Heart left ventricle (tissue), 16 donors: ENCODE data around the gene GRIN1. TPM values are rescaled to one million over a fixed set of nuclear protein-coding genes. Genes with fewer than 3 reads are reported as not detected.

ENCODE experiments used
- ATAC-seq, 4 donors: fragments of 200-7000 bp; cut with Tn5 transposase; one replicate each; pipeline ENCODE4 v1.9.1; 2020 to 2022; ENCODE audit warnings: moderate library complexity in 4 of 4, mild to moderate bottlenecking in 3 of 4, moderate number of reproducible peaks in 1 of 4
- DNase-seq, 5 donors: peaks; one replicate each; pipeline ENCODE4 v3.0.0-alpha.2; 2020
- H3K27ac ChIP-seq, 12 donors: fragments of 200-600 bp; sonication (generic) in 4 of 12; one replicate each; pipeline versions ENCODE4 v1.5.0 to v1.8.0; 2016 to 2022; ENCODE audit warnings: mild to moderate bottlenecking in 2 of 12
- H3K27me3 ChIP-seq, 9 donors: fragments of 200-600 bp; sonication (generic) in 2 of 9; one replicate each; pipeline versions ENCODE4 v1.5.1 to v1.8.0; 2016 to 2022; ENCODE audit warnings: mild to moderate bottlenecking in 3 of 9
- H3K36me3 ChIP-seq, 9 donors: fragments of 200-600 bp; sonication (generic) in 2 of 9; one replicate each; pipeline versions ENCODE4 v1.5.0 to v1.8.0; 2018 to 2022; ENCODE audit warnings: mild to moderate bottlenecking in 2 of 9
- H3K4me1 ChIP-seq, 12 donors: fragments of 200-600 bp; sonication (generic) in 4 of 12; one replicate each; pipeline versions ENCODE4 v1.5.0 to v1.8.0; 2016 to 2022; ENCODE audit warnings: mild to moderate bottlenecking in 3 of 12
- H3K4me3 ChIP-seq, 12 donors: fragments of 200-600 bp; sonication (generic) in 4 of 12; one replicate each; pipeline versions ENCODE4 v1.5.0 to v1.8.0; 2017 to 2022; ENCODE audit warnings: mild to moderate bottlenecking in 9 of 12, moderate library complexity in 4 of 12
- H3K9me3 ChIP-seq, 12 donors: fragments of 200-600 bp; sonication (generic) in 4 of 12; one replicate each; pipeline versions ENCODE4 v1.5.0 to v1.8.0; 2016 to 2022; ENCODE audit warnings: mild to moderate bottlenecking in 1 of 12
- CTCF ChIP-seq, 12 donors: fragments of 200-600 bp; sonication (generic) in 4 of 12; IDR thresholded peaks; one replicate each; pipeline versions ENCODE4 v1.5.0 to v1.8.0; 2018 to 2022; ENCODE audit warnings: antibody characterized with exemption in 12 of 12, mild to moderate bottlenecking in 5 of 12
- POLR2A ChIP-seq, 2 donors: fragments of 450-650 bp; IDR thresholded peaks; one replicate each; pipeline ENCODE4 v1.6.1; 2017; ENCODE audit warnings: antibody characterized with exemption in 2 of 2, mild to moderate bottlenecking in 2 of 2, moderate library complexity in 2 of 2
- WGBS, 4 donors: extraction: QIAGEN DNeasy Blood & Tissue Kit in 2 of 4; methylation state at CpG; one replicate each; pipeline versions ENCODE4 v1.1.5 to v1.1.7; 2013 to 2018; 5-methylcytosine and 5-hydroxymethylcytosine counted together
- intact Hi-C, 10 donors: fragments of 100-400 bp; cut with DNase I; formaldehyde crosslinking; loops; one replicate each; pipeline versions ENCODE4 v1.11.1 to v1.14.2; 2022
- long read RNA-seq, 3 donors: library from polyadenylated mRNA; unstranded; transcript quantifications; one replicate each; pipeline ENCODE4 v2.0.0, GENCODE V29; 2020 to 2021
- polyA plus RNA-seq, 2 donors: library from polyadenylated mRNA; stranded (reverse); fragments of 200-250 nt; gene quantifications; one replicate each; pipeline ENCODE4 v1.2.3, GENCODE V29; 2013
- total RNA-seq, 9 donors: library from RNA; depleted of rRNA in 2 of 9; stranded (reverse); fragments of >200 nt in 2 of 9; fragmentation: NEBNext Ultra II Directional in 3 of 9; extraction: Animal tissue kit (Norgen Biotek cat#: 25700) in 3 of 9; gene quantifications; one replicate each; pipeline versions ENCODE4 v1.1.0 to v1.2.4, GENCODE V29; 2016 to 2023
- donor health status: ischemic (EF 13 %, LVEDD 7.1; RV severe dilation, severe dysfunction).
- donor health status: healthy with polysubstance abuse.
- donor health status: DM: no; HTN: yes; CAD: no.
- donor health status: DM: no; HTN: no; CAD: no.
- donor health status: ischemic (EF 25% LVEDD 6.9; RV normal size, moderate dysfunction).
- donor health status: ischemic (EF 25% LVEDD 5.7; RV mildly dilated, moderate dysfunction).
- donor health status: healthy.
- donor health status: DM: yes; HTN: yes; CAD: no.
- donor health status: ischemic (EF 35%, LVEDD 5.7; RV mildly dilated, moderate dysfunction).
- donor health status: nonischemic (EF 11% LVEDD 7.7; RV severe dilation, severe dysfunction).
- donor health status: DM: yes; HTN: yes; CAD: no.
- donor health status: PGD.
- donor health status: ischemic (EF 29% LVEDD 5.4; RV normal size, mild dysfunction).
- donor health status: nonischemic (EF 23%, LVEDD 6.1; RV moderate dilation, normal function).

Gene GRIN1
- not detected for total RNA-seq
- under 1 TPM in 1 of 2 donors, not detected in 1; 0.10 TPM for polyA plus RNA-seq
- long read RNA-seq, donor 1, result 0 reads
- long read RNA-seq, donor 2, result 0 reads
- long read RNA-seq, donor 3, result 0 reads

DNA sequence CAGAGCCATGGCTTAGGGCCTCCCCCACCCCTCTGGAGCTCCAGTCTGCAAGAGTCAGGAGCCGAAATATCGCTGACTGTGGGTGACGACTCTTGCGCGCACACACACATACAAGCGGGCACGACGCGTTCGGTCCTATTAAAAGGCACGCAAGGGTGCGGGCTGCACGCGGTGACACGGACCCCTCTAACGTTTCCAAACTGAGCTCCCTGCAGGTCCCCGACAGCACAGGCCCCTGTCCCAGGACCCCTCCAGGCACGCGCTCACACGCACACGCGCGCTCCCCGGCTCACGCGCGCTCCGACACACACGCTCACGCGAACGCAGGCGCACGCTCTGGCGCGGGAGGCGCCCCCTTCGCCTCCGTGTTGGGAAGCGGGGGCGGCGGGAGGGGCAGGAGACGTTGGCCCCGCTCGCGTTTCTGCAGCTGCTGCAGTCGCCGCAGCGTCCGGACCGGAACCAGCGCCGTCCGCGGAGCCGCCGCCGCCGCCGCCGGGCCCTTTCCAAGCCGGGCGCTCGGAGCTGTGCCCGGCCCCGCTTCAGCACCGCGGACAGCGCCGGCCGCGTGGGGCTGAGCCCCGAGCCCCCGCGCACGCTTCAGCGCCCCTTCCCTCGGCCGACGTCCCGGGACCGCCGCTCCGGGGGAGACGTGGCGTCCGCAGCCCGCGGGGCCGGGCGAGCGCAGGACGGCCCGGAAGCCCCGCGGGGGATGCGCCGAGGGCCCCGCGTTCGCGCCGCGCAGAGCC, at the start of gene GRIN1:
TSS of gene GRIN1 (plus strand) at position 433 of the 746 bp plus-strand sequence. CDS start 333 bp downstream, outside the sequence.
- H3K36me3 ChIP-seq, result no peaks in the 10 kb centered on the region
- ATAC-seq, result peak in 3 of 4 donors; percentile 54 to 84 (median 71)
- intact Hi-C loops, result loop anchor here in 1 of 10 donors (5.0 kb wide), 1 partner anchor 48 kb away; the partner anchor contains the start of genes ANAPC2 and SSNA1
- 6 to 11% (median 7%) methylated on average over 21 to 104 of the region's 104 CpGs for WGBS, 4 donors
- H3K9me3 ChIP-seq, result no peaks in the 10 kb centered on the region
- H3K4me3 ChIP-seq, result peak within 1 kb of the TSS in 6 of 12 donors; percentile 8 to 37 (median 24)
- no peak within 1 kb of the TSS for H3K27ac ChIP-seq
- no peak for DNase-seq
- peaks cover 0 to 14% (median 1%) of the 10 kb centered on the region in 12 donors for H3K4me1 ChIP-seq
- peaks cover 25 to 96% (median 75%) of the 10 kb centered on the region in 9 donors for H3K27me3 ChIP-seq
- TF ChIP-seq POLR2A (IDR thresholded peaks at IDR 0.05), result no peak
- TF ChIP-seq CTCF (IDR thresholded peaks at IDR 0.05), result no peak

DNA sequence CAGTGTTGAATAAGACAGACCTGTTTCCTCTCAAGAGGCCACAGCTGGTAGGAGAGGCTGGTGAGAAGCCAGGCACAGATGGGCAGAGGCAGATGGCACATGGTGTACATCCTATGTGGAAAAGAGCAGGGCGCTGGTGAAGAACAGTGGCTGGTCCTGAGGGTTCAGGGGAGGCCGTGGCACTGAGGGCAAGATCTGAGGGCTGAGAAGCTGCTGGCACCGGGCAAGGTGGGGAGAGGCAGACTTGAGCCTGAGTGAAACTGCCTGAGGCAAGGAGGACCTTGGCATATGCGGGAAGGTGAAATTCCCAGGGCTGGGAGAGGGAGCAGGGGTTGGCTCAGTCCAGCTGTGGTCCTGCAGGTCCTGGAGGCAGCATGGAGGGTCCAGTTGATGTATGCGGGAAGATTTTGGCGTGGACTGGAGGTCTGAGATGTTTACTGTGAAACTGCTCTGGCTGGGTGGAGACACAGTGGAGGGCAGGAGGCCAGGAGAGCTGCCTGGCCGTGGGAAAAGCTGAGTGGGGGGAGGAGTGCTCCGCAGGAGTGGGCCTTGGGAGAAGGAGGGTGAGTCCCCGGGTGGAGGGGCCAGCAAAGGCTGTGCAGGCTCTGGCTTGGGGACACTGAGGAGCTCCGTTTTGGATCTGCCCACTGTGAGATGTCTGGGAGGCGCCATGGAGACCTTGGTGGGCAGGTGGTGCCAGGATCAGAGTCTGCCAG, 49.6 kb upstream of the GRIN1 start:
- DNase-seq (peak in 1 of 5 donors; percentile 17), ATAC-seq (no peak)
- no peaks in the 10 kb centered on the region for H3K9me3 ChIP-seq
- H3K36me3 ChIP-seq, result peaks cover 0 to 52% (median 37%) of the 10 kb centered on the region in 9 donors
- WGBS, 4 donors, result 77 to 83% (median 80%) methylated on average over 11 of the region's 11 CpGs
- no peak overlapping the region for H3K27ac ChIP-seq
- intact Hi-C loops, result no loop called here
- TF ChIP-seq CTCF (IDR thresholded peaks at IDR 0.05) (no peak), POLR2A (IDR thresholded peaks at IDR 0.05) (no peak)
- H3K27me3 ChIP-seq, result no peaks in the 10 kb centered on the region
- H3K4me1 ChIP-seq, result peaks cover 0 to 31% (median 21%) of the 10 kb centered on the region in 12 donors
- no peak overlapping the region for H3K4me3 ChIP-seq

DNA sequence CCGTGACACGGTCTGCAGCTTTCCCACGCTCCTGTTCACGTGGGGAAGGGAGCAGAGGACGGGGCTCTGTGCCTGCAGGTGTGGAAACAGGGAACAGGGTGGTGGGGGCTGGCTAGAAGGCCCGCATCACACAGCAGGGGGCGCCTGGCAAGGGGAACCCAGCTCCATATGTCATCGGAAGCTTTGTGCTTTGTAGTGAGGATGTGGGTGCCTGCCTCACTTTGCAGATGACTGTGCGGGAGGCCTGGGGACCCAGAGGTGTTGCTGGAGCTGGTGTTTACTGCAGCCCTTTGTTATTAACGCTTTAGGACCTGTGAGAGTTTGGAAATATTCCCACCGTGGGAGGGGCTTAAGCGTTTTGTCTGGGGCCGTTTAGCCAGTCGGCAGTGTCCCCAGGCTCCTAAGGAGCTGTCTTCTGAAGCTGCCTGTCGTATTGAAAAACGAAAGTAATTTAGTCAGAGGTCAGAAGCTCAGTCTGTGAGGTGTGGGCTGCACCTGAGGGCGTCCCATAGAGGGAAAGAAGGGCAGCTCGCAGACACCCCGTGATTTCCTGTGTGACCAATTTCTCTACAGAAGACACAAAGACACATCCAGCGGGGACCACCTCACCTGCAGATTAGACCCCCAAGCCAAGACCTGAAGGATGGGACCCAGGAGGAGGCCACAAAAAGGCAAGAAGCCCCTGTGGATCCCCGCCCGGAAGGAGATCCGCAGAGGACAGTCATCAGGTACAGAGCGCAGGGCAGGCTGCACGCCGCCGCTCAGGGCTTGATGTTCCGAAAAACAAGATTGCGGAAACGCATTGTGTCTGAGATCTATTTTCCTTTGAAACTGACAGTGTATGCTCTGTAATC, 43.1 kb upstream of the GRIN1 start:
- peak overlapping the region in 1 of 12 donors; percentile 33 for H3K4me3 ChIP-seq
- peak overlapping the region in 1 of 12 donors; percentile 75 for H3K27ac ChIP-seq
- WGBS, 4 donors, result 81 to 88% (median 83%) methylated on average over 30 of the region's 30 CpGs
- no peaks in the 10 kb centered on the region for H3K27me3 ChIP-seq
- no peaks in the 10 kb centered on the region for H3K4me1 ChIP-seq
- intact Hi-C loops, result no loop called here
- TF ChIP-seq POLR2A (IDR thresholded peaks at IDR 0.05), result no peak
- peak in 2 of 12 donors; percentile 8 to 30 for TF ChIP-seq CTCF (IDR thresholded peaks at IDR 0.05)
- no peaks in the 10 kb centered on the region for H3K9me3 ChIP-seq
- ATAC-seq, result peak in 1 of 4 donors; percentile 35
- peaks cover 0 to 94% (median 79%) of the 10 kb centered on the region in 9 donors for H3K36me3 ChIP-seq
- DNase-seq, result peak in 2 of 5 donors; percentile 22 to 63
